GM12874 (cell line): ENCODE data around the gene USP17L29.
"Not testable (repeated sequence)": the region's sequence is repeated elsewhere in the genome, so short reads cannot be mapped to it uniquely, and the experiment has no call there.

ENCODE experiments used
- TF ChIP-seq, protein P1 (sequence below): IDR thresholded peaks from 2 replicates; pipeline ENCODE4 v1.5.1; 2011; ENCODE audit warnings: low read depth, mild to moderate bottlenecking, control low read depth, low read length, moderate library complexity; ENCODE audit not compliant: insufficient read depth

USP17L29 gene, protein sequence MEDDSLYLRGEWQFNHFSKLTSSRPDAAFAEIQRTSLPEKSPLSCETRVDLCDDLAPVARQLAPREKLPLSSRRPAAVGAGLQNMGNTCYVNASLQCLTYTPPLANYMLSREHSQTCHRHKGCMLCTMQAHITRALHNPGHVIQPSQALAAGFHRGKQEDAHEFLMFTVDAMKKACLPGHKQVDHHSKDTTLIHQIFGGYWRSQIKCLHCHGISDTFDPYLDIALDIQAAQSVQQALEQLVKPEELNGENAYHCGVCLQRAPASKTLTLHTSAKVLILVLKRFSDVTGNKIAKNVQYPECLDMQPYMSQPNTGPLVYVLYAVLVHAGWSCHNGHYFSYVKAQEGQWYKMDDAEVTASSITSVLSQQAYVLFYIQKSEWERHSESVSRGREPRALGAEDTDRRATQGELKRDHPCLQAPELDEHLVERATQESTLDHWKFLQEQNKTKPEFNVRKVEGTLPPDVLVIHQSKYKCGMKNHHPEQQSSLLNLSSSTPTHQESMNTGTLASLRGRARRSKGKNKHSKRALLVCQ

DNA sequence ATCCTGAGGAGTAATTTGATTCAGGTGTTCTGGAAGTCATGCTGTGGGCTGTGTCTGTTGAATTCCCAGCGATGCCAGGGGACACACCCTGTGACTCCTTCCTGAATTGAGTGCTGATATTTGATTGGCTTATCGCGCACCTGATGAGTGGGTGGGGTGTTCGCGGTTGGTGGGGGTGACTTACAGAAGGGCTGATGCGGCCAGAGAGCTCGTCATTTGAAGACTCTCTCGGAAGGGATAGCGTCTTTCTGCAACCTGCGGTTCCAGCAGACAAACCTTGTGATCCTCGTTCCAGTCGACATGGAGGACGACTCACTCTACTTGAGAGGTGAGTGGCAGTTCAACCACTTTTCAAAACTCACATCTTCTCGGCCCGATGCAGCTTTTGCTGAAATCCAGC is at the start of gene USP17L29:
Gene USP17L29, plus strand, starts transcription at position 301 of the 400 bp plus-strand sequence. Its CDS starts 0 bp downstream, at position 301.
- TF ChIP-seq, protein P1, sequence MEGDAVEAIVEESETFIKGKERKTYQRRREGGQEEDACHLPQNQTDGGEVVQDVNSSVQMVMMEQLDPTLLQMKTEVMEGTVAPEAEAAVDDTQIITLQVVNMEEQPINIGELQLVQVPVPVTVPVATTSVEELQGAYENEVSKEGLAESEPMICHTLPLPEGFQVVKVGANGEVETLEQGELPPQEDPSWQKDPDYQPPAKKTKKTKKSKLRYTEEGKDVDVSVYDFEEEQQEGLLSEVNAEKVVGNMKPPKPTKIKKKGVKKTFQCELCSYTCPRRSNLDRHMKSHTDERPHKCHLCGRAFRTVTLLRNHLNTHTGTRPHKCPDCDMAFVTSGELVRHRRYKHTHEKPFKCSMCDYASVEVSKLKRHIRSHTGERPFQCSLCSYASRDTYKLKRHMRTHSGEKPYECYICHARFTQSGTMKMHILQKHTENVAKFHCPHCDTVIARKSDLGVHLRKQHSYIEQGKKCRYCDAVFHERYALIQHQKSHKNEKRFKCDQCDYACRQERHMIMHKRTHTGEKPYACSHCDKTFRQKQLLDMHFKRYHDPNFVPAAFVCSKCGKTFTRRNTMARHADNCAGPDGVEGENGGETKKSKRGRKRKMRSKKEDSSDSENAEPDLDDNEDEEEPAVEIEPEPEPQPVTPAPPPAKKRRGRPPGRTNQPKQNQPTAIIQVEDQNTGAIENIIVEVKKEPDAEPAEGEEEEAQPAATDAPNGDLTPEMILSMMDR, result not testable (repeated sequence)

DNA sequence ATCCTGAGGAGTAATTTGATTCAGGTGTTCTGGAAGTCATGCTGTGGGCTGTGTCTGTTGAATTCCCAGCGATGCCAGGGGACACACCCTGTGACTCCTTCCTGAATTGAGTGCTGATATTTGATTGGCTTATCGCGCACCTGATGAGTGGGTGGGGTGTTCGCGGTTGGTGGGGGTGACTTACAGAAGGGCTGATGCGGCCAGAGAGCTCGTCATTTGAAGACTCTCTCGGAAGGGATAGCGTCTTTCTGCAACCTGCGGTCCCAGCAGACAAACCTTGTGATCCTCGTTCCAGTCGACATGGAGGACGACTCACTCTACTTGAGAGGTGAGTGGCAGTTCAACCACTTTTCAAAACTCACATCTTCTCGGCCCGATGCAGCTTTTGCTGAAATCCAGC is 28.6 kb upstream of the USP17L29 start, which contains the start of gene USP17L24:
Gene USP17L24, plus strand, starts transcription at position 301 of the 400 bp plus-strand sequence. Its CDS starts 0 bp downstream, at position 301.
- TF ChIP-seq, protein P1, result not testable (repeated sequence)

DNA sequence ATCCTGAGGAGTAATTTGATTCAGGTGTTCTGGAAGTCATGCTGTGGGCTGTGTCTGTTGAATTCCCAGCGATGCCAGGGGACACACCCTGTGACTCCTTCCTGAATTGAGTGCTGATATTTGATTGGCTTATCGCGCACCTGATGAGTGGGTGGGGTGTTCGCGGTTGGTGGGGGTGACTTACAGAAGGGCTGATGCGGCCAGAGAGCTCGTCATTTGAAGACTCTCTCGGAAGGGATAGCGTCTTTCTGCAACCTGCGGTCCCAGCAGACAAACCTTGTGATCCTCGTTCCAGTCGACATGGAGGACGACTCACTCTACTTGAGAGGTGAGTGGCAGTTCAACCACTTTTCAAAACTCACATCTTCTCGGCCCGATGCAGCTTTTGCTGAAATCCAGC is 23.8 kb upstream of the USP17L29 start, which contains the start of gene USP17L25:
Gene USP17L25, plus strand, starts transcription at position 301 of the 400 bp plus-strand sequence. Its CDS starts 0 bp downstream, at position 301.
- TF ChIP-seq, protein P1, result not testable (repeated sequence)

DNA sequence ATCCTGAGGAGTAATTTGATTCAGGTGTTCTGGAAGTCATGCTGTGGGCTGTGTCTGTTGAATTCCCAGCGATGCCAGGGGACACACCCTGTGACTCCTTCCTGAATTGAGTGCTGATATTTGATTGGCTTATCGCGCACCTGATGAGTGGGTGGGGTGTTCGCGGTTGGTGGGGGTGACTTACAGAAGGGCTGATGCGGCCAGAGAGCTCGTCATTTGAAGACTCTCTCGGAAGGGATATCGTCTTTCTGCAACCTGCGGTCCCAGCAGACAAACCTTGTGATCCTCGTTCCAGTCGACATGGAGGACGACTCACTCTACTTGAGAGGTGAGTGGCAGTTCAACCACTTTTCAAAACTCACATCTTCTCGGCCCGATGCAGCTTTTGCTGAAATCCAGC is 19.1 kb upstream of the USP17L29 start, which contains the start of gene USP17L26:
Gene USP17L26, plus strand, starts transcription at position 301 of the 400 bp plus-strand sequence. Its CDS starts 0 bp downstream, at position 301.
- TF ChIP-seq, protein P1, result not testable (repeated sequence)

DNA sequence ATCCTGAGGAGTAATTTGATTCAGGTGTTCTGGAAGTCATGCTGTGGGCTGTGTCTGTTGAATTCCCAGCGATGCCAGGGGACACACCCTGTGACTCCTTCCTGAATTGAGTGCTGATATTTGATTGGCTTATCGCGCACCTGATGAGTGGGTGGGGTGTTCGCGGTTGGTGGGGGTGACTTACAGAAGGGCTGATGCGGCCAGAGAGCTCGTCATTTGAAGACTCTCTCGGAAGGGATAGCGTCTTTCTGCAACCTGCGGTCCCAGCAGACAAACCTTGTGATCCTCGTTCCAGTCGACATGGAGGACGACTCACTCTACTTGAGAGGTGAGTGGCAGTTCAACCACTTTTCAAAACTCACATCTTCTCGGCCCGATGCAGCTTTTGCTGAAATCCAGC is 14.3 kb upstream of the USP17L29 start, which contains the start of gene USP17L5:
Gene USP17L5, plus strand, starts transcription at position 301 of the 400 bp plus-strand sequence. Its CDS starts 0 bp downstream, at position 301.
- TF ChIP-seq, protein P1, result not testable (repeated sequence)

DNA sequence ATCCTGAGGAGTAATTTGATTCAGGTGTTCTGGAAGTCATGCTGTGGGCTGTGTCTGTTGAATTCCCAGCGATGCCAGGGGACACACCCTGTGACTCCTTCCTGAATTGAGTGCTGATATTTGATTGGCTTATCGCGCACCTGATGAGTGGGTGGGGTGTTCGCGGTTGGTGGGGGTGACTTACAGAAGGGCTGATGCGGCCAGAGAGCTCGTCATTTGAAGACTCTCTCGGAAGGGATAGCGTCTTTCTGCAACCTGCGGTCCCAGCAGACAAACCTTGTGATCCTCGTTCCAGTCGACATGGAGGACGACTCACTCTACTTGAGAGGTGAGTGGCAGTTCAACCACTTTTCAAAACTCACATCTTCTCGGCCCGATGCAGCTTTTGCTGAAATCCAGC is 9.6 kb upstream of the USP17L29 start, which contains the start of gene USP17L27:
Gene USP17L27, plus strand, starts transcription at position 301 of the 400 bp plus-strand sequence. Its CDS starts 0 bp downstream, at position 301.
- TF ChIP-seq, protein P1, result not testable (repeated sequence)

DNA sequence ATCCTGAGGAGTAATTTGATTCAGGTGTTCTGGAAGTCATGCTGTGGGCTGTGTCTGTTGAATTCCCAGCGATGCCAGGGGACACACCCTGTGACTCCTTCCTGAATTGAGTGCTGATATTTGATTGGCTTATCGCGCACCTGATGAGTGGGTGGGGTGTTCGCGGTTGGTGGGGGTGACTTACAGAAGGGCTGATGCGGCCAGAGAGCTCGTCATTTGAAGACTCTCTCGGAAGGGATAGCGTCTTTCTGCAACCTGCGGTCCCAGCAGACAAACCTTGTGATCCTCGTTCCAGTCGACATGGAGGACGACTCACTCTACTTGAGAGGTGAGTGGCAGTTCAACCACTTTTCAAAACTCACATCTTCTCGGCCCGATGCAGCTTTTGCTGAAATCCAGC is 4.8 kb upstream of the USP17L29 start, which contains the start of gene USP17L28:
Gene USP17L28, plus strand, starts transcription at position 301 of the 400 bp plus-strand sequence. Its CDS starts 0 bp downstream, at position 301.
- TF ChIP-seq, protein P1, result not testable (repeated sequence)
